ENCODE data around the gene FARP2.
"Not testable (repeated sequence)": the region's sequence is repeated elsewhere in the genome, so short reads cannot be mapped to it uniquely, and the experiment has no call there.

Gene FARP2

DNA sequence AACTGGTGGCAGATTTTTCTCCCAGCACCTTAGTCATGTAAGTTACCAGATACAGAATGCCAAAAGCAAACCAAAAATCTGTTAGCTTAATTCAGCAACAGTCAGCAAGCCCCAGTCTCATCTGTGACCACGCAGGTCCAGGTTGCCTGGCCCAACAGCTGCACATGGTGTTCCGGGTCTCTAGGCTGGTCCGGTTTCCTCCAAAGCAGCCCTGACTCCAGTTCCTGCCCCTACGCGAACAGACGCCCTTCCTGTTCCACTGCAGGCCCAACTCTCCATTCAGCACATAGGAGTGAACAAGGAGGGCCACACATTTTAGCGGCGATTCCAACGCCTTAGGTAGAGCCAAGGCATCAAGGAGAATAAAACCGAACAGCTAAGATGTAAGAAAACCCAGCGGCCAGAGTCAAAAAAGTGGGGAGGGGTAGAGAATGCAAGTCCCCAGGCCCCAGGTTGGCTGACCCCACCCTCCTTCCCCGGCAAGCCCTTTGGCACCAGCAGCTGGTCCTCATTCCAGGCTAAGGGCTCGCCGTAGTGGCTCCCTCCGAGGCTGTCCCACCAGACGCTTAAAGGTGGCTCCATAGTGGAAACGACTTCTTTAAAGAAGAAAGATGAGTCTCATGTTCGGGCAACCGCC lies 150.8 kb downstream of the FARP2 start:
- DNase-seq, result no peak

GRCh38 chr2:241507430-241508239 lies 151.6 kb downstream of the FARP2 start:
- DNase-seq, result peak; percentile 69

DNA sequence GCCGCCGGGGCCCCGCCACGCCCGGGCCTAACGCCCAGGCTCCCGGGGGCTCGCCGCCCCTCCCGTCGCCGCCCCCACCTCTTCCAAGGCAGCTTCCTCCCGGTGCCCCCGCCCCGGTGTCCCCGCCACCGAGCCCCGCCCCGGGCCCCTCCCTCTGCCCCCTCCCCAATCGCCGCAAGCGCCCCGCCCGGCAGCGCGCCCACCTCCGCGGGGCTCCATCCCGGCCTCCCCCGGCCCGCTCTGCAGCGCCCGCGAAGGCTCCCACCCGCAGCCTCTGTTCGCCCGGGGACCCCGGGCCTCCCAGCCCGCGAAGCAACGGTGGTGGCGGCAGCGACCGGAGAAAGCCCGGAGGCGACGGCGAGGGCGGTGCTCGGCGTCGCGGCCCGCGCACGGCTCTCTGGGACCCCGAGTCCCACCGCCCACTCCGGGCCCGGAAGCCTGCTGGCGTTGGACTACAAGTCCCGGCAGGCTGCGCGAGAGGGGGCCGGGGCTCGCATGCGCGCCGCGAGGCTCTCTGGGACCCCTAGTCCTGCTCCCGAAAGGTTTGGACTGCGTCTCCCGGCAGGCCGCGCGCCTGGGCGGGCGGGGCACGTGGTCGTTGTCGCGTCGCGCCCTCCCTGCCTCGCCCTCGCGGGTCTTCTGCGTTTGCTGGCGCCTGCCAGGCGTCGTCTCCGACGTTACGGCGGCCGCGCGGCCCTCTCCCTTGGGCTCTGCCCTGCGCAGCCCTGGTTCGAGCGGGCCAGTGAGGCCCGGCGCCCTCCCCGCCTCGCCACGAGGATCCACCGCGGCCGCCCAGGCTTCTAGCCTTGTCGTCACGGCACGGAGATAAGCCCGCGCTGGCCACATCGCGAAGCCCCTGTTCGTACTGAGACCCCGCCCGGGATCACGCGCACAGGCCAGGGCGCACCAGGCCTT lies 152.4 kb downstream of the FARP2 start, which contains the start of gene STK25:
Gene STK25 (minus strand): TSS at position 345 of the 915 bp plus-strand sequence. CDS start 549 bp downstream, outside the sequence.
- DNase-seq, result peak; percentile 97

- DNase-seq, result peak; percentile 48
Measured at GRCh38 chr2:241509155-241509784, 153.2 kb downstream of the FARP2 start.

DNA sequence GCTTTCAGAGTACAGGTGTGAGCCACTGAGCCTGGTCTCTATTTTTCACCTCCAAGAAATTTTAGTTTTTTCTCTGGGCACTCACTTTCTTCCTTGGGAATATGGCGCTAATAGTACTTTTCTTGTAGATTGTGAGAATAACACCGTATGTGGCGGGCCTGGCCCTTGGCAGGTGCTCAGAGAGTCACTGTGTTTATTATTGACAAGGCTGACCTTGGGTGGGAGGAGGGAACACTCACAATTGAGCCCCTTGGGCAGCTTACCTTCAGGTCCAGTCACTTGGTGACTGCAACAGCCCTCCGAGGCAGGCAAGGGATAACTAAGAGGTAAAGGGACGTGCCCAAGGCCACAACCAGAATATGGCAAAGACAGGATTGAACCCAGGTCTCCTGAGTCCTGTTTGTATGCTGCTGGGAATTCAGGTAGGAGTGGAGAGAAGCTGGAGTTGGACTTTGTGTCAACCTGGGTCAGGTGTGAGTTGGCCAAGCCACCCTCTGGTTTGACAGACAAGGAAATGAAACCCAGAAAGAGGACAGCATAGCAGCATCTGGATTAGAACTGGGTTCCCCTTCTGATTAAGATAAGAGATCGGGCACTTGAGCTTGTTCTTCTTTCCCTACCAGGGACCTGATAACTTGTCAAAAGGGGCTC lies 155.1 kb downstream of the FARP2 start:
- DNase-seq, result no peak

DNA sequence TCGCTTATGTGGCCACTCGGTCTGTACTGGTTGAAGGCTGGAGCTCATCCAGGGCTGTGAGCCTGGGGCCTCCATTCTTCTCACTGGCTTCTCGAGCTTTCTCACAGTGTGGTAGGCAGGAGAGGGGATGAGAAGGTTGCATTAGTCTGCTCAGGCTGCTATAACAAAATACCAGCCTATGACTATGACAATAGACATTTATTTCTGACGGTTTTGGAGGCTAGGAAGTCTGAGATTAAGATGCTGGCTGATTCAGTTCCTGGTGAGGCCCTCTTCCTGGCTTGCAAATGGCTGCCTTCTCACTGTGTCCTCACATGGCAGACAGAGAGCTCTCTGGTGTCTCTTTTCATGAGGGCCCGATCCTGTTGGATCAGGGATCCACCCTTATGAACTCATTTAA lies 158.5 kb downstream of the FARP2 start:
- no peak for DNase-seq

DNA sequence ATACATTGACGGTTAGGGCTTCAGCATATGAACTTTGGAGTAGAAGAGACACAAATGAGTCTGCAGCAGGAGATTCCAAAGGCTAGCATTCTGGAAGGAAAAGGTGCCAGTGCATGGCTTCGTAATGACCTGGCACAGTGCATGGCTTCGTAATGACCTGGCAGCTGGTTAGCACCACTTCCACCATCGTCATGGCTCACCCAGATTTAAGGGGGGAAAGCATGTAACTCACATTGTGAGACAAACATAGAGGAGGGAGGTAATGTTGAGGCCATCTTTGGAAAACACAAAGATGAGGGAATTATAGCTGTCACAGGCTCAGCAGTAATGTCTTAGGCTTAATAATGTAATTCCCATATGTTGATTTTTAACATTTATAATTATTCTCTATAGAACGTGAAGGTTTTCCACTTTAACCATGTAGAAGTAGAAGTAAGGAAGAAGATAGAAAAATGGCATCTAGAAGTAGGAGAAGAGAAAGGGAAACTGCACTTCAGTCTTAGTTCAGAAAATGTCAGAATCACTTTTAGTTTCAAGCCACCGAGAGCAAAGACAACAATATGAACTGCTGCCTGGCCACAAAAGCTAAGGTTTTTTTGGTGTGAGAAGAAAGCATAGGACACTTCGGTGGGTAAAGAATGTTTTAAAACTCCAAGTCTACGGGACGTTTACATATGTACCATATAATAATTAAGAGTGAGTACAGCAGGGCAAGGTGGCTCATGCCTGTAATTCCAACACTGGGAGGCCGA lies 159.1 kb downstream of the FARP2 start:
- DNase-seq, result no peak

- no peak for DNase-seq
Measured at GRCh38 chr2:241516520-241516965, 160.5 kb downstream of the FARP2 start.

- no peak for DNase-seq
Measured at GRCh38 chr2:241517297-241517696, 161.2 kb downstream of the FARP2 start.

- no peak for DNase-seq
Measured at GRCh38 chr2:241519669-241520068, 163.6 kb downstream of the FARP2 start.

DNA sequence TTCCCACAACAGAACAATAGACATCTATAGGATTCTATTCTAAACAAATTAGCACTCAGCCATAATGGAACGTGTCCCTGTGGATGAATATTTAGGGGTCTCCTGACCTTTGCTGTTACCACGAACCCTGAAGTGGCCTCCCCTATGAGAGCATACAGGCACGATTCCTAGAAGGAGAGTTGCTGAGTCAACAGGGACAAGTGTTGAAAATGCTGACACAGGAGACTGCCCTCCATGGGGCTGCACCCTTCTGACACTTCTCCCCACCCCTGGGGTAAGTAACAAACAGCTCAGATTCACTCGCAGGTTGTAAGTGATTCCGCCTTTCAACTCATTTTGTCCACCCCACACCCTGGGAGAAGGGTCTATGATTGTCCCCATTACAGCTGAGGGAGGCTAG lies 166.4 kb downstream of the FARP2 start:
- no peak for DNase-seq

- DNase-seq, result not testable (repeated sequence)
Measured at GRCh38 chr2:241525818-241526780, 170.0 kb downstream of the FARP2 start.

DNA sequence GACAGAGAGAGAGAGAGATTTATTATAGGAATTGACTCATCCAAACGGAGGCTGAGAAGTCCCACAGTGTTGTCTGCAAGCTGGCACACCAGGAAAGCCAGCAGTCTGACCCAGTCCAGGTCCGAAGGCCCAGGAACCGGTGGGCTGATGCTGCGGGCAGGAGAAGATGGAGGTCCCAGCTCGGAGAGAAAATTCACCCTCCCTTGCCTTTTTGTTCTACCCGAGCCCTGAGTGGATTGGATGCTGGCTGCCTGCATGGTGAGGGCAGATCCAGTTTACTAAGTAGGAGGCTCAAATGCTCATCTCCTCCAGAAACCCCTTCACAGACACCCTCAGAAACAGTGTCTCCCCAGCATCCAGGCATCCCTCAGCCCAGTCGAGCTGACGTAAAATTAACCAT lies 174.5 kb downstream of the FARP2 start:
- no peak for DNase-seq

- no peak for DNase-seq
Measured at GRCh38 chr2:241531161-241531722, 175.2 kb downstream of the FARP2 start.

GRCh38 chr2:241532168-241532567 lies 176.1 kb downstream of the FARP2 start:
- DNase-seq, result no peak

- DNase-seq, result no peak
Measured at GRCh38 chr2:241532733-241533601, 176.9 kb downstream of the FARP2 start.

DNA sequence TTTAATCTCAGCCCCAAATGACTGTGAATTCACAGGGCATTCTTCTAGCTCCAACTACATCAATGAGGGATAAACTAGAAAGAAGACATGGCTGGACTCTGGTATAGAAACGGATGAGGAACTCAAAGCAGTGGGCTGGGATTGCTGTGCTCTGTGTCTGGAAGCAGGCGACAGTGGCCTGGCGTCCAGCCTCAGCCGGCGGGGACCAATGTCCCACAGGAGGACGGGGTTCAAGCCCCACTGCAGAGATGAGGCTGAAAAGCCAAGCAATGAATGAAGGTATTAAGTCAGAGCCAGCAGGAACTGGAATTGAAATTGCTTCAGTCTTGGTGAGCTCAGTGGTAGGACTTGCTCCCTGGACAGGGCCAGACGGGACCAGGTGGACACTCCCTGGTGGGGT lies 178.2 kb downstream of the FARP2 start:
- DNase-seq, result no peak

DNA sequence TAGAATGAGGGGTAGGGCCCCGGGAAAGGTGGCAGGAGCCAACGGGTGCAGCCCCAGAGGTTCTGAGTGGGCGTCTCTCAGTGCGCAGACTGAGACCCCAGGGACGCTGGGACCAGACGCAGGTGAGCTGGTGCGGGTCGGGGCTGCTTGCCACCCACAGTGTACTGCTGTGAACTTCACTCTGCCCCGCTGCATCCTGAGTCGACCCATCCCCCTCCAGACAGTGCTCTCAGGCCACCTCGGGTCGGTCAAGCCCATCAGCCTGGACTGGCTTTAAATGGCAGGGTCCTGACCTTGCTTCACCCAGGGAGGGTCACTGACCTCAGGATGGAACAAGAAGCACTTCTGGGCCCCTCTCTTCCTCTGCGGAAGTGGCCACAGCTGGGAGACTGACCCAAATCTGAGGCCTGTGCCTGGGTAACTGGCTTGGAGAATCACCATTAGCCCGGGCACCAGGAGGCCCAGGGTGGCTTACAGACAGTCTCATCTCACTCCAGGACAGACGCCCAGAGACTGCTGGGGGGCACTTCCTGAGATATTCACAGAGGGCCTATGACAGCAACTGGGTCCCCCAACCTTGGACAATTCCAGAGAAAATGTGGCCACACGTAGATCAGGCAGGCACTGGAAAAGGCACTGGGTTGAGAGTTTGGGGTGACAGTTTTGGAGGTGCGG lies 178.8 kb downstream of the FARP2 start:
- DNase-seq, result no peak
